Measurements from ENCODE around the gene EXD3.
"Not testable (repeated sequence)": the region's sequence is repeated elsewhere in the genome, so short reads cannot be mapped to it uniquely, and the experiment has no call there.

Gene EXD3

DNA sequence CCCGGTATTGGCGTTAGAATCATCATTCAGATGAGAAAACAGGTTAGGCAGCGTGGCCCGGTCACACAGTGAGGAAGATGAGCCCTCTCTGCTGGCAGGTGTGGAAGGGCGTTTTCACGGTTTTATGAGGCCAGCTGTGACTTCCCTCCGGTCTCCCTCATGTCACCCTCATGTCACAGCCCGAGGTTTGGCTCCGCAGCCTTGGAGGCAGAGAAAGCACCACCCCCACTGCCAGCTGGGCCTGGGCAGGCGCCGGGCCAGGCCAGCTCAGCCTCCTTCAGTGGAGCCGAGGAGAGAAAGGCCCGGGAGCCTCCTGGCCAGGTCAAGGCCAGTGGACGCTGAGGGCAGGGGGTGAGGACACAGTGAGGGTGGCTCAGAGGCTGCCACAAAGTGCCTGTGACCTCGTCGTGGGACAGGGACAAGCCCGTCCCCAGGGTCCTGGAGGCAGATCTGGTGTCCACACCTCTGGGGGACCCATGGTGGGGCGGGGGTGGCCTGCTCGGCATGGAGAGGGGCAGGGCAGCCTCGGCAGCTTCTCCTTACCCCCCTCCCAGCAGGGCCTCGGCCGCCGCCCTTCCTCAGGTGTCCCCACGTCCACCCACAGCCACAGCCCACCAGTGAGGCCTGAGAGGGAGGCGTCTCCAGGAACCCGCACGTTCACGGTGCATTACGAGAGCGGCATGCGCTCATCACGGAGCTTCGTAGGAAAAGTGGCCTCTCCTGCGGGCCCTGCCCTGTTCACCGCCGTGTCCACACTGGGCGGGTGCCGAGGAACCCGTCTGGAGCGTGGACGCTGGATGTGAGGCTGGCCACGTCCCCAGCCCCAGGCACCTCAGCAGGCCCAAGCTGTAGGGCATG is 32.2 kb downstream of the EXD3 start:
- DNase-seq = no peak

DNA sequence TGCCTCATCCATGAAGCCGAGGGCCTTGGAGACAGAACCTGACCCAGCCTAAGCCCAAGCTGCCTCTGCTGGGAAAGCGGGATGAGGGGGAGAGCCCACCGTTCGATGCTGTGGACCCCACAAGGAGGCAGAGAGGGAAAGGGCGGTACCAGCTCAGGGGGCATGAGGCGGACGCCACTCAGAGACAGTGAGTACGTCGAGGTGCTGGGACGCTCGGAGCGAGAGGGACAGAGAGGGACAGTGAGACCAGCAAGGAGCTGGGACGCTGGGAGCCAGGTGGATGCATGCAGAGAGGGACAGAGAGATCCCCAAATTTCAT is 33.6 kb downstream of the EXD3 start:
- no peak for DNase-seq

DNA sequence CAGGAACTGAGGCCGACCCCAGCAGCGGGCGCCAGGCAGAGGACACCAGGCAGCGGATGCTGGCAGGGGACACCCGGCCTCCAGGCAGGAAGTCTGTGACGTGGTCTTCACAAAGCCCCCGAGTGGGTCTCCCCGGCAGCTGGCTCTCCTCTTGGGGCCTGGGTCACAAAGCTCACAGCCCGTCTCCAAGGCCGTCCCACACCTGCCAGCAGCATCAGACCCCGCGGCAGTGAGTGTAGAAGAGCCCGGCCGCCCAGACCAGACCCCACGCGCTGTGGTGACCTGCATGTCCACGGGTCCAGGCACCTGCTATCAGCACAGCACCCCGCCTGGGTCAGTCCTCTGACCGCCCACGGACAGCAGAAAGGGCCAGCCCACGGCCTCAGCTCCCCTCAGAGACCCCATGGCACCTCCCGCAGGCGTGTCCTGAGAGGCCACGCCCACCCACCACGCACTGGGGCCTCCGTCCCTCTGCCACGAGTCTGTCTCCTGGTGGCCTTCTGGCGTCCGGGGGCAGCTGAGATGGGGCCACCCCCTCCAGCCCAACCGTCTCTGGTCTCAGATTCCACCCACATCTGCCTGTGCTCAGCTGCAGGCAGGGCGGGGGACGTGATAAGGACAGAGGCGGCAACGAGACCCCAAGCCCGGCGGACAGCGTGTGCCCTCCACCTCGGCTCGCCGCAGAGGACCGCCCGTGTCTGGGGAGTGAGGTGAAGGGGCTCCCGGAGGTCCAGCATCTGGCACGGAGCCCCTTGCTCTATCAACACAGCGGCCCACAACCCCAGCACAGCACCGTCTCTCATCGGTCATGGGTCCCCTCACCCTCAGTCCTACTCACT is 34.2 kb downstream of the EXD3 start:
- no peak for DNase-seq

DNA sequence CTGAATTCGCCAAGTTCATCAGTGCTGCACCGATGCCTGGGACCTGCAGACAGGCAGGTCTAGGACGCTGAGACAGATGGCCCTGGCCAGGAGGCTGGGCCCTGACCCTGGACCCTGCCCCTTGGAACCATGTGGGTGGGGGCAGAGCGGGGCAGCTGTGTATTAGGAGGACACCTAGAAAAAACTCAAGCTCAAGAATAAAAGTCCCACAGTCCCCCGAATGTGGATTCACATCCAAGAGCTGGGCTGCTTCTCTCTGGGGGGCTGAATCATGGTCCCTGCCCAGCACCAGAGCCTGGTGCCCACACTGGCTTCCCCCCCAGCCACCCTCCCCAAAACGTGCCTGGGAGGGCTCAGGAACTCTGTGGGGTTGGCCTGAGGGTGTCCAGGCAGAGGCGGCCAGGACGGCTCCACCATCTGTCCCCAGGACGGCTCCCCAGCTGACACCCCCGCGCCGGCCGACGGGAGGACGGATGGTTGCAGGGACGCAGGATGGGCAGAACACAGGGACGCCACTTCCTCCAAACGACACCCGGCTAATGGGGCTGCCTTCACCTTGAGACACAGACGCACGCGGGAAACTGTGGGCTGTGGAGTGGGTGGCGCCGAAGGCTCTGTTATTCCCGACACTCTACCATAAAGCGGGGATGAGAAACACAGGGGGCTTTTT is 34.9 kb downstream of the EXD3 start:
- DNase-seq = no peak

DNA sequence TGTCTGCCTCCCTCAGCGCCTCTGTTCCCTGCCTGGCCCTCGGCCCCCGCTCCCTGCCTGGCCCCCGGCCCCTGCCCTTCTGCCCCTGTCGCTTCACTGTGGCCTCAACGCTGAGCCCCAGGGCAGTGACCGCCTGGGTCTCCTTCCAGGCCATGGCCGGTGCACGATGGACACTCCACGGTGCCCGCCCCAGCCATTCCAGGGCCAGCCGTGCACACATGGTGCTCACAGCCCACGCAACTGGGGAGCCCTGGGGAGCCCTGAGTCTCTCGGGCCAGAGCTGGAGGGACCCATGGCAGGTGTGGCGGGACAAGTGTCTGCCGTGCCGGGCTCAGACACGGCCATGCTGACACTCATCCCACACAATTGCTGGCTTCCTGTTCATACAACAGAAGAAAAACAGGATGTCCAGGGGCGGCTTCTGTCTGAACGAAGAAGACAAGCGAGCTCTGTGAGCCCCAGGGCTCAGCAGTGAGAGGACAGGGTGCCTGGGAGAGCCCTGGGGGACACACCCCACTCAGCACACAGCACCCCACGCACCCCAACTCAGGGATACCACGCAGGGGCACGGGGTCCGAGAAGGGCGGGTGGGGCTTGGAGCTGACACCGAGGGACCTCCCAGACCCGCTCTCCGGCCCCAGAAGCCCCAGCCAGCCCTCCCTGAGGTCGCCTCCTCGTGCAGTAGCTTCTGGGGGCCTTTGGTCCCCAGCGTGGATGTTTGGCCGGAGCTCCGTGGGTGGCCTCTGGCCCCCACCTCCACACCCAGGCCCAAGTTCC is 35.7 kb downstream of the EXD3 start:
- no peak for DNase-seq

DNA sequence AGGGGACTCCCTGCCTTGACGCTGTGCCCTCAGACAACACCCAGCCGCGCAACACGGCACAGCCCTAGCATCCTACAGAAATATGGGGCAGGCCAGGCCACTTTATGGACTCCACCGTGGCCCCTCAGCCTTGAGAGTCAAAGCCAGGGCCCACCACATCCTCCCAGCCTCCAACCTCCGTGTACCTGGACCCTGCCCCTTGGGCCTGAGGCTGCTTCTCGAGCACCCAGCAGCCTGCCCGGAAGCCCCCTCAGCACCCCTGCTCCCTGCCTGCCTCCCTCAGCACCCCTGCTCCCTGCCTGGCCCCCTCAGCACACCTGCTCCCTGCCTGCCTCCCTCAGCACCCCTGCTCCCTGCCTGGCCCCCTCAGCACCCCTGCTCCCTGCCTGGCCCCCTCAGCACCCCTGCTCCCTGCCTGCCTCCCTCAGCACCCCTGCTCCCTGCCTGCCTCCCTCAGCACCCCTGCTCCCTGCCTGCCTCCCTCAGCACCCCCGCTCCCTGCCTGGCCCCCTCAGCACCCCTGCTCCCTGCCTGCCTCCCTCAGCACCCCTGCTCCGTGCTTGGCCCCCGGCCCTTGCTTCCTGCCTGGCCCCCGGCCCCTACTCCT is 36.4 kb downstream of the EXD3 start:
- DNase-seq = not testable (repeated sequence)

DNA sequence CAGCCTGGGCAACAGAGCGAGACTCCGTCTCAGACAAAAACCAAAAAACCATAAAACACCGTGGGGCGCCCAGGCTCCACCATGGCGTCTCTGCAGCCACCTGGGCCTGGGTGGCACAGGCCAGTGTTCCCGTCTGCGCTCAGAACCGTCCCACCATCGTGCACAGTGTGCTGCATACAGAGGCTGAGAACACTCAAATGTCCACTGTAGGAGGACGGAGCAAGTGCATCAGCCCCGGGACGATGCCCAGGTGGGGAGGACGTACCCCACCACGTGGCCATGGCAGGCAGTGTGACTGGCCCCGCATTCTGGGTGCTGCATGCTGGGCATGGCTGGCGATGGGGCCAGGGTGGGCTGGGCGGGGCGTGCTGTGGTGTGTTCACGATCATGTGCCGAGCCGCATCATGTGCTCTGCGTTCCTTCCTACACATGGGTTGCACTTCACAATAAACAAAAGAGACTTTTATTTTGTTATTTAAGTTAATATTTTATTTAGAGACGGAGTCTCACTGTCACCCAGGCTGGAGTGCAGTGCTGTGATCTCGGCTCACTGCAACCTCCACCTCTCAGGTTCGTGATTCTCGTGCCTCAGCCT is 37.8 kb downstream of the EXD3 start:
- no peak for DNase-seq

DNA sequence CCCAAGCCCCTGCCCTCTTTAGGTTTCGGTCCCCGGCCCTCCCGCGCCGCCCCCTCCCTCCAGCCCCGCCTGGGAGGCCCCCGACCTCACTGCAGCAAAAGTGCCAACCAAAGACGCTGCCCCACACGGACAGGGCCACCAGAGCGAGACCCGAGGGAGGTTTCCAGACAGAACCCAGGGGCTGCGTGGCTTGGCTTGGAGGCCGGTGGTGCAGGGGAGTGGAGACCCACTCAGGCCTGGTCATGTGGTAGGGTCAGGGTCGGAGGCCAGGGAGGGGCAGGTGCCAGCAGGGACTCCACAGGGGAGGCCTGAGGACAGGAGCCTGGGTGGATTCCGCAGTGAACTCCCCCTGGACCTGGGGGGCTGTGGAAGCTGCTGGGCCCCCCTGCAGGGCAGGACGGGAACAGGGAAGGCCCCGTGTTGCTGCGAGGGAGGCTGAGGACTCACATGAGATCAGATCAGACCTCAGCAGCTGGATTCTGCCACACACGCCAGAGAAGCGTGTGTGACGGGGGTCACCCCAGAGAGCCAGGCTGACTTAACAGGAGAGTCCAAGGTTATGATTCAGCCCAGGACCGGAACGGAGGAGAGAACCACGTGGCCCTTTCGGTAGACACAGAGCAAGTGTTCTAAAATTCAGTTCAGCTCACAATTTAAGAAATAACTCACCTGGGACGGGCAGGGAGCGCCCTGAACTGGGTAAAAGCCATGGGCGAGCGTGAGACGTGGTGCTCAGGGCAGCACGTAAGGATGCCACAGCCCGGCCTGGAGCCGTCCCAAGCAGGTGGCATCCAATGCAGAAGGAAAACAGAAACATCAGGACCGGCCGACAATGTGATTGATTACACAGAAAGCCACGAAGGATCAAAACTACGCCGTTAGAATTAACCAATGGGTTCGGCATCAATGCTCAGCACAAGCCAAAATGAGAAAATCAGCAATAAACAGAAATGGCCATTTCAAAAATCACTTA is 38.9 kb downstream of the EXD3 start:
- DNase-seq = no peak

DNA sequence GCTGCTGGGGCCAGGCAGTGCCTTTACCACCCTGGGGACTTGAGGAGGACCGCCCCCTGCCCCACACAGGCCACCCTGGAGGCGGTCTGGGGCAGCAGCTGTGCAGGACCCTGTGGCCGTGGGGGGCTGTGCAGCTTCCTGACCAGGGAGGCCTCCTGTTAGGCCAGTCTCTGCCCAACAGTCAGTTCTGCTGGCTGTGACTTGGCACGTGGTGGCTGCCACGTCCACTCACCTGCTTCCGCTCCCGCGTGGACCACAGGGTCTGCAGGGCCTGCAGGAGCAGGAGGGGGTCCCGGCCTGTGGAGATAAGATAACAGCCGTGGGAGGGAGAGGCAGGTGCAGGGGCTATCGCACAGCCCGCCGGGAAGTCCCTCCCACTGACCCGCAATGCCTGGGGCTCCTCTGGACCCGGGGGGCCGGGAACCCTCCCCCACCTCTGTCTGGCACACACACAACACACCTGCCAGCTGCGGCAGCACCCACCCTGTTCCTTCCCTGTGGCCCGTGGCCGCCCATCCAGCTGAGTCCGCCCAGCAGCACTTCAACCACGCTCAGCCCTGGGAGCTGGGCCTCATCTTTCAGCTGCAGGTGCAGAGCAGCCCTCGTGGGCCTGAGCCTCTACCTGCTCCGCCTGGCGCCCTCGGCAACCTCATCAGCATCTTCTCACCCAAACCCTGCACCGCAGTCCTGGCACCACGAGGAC is 39.7 kb downstream of the EXD3 start:
- no peak for DNase-seq

DNA sequence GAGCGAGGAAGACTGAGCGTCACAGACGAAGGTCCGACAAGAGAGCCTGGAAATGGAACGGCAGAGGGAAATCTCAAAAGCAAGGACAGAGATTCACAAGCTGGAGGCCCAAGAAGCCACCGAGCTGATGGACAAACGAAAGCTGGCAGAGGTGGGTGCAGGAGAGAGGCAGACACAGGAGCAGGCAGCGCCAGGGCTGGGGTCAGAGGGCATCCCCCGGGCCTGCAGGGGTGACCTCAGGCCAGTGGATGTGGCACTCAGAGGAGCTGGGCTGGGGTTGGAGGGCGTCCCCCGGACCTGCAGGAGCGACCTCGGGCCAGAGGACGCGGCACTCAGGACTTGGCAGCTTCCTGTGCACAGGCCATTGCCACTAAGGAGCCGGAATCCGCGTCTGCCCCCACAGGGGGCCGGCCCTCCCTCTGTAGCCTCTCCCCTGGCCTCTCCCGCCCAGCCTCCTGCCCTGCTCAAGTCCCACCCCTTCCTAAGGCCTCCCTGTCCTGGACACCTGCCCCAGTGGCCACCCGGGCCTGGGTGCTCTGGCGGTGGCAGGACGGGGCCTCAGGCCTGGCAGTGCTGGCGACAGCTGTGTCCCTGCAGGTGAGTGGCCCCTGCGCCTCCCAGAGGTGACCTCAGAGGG is 40.4 kb downstream of the EXD3 start:
- DNase-seq = no peak

DNA sequence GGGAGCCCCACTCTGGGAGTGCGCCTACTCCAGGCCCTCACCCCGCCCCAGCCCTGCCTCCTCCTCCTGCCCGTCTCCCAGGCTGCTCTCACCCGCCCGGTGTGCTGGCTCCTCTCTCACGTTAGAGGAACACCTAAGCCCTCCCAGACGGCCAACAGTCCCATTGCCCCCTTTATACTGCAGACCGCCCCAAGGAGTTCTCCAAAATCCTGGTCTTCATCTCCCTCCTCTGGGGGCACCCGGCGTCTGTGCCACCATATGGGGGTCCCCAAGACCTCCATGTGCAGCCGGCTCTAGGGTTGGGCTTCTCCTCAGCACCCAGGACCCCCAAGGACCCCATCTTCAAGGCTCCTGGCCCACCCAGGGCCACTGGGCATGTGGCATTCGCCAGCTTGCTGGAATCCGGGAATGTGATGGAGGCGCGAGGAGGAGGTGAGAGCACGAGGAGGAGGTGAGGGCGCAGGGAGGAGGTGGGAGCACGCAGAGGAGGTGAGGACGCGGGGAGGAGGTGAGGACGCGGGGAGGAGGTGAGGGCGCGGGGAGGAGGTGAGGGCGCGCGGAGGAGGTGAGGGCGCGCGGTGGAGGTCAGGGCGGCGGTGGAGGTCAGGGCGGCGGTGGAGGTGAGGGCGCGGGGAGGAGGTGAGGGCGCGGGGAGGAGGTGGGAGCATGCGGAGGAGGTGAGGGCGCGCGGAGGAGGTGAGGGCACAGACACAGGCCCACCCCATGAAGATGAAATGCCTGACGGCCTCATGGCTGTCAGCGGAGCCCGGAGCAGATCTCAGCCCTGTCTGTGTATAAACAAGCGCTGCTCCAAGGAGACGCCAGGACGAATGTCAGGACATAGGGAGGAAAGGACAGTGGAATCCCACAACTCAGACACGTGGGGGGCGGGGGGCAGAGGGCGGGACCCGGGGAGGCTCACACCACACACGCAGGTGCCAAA is 41.2 kb downstream of the EXD3 start:
- DNase-seq = no peak

DNA sequence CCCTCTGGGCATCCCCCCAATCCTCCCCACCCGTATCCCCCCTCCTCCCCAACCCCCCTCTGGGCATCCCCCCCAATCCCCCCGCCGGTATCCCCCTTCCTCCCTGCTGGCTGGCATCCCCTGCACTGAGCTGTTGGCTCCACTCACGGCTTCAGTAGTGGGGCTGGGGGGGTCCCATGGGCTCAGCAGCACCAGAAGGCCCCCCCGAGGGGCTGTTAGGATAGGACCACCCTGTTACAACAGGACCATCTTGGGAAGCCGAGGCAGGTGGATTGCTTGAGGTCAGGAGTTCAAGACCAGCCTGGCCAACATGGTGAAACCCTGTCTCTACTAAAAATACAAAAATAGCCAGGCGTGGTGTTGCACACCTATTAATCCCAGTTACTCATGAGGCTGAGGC is 42.4 kb downstream of the EXD3 start:
- DNase-seq = no peak

DNA sequence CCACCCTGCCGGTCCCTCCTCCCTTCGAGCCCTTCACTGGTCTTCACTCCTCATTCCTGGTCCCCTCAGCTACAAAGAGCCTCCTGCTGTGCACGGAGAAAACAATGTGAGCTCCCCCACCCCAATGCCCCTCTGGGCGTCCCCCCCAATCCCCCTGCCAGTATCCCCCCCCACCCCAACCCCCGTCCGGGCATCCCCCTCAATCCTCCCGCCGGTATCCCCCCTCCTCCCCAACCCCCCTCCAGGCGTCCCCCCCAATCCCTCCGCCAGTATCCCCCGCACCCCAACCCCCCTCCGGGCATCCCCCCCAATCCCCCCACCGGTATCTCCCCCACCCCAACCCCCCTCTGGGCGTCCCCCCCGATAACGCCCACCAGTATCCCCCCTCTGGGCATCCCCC is 42.8 kb downstream of the EXD3 start:
- no peak for DNase-seq

DNA sequence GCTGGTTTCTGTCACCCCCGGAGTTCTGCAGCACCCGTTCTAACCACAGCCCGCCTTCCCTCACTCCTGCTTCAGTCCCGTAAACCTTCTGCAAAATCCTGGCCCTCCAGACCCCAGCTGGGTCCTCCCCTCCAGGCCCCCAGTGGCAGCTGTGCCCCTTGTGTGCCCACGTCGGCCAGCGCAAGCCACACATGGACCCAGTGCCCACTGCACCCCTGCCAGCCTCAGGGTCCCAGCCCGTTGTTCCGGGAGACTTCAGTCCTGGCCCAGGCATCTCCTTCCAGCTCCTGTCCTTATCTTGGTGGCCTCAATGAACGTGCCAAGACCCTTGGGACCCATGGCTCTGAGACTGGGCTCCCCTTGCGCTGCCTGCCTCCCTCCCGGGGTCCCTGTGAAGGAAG is 43.2 kb downstream of the EXD3 start:
- DNase-seq = no peak

DNA sequence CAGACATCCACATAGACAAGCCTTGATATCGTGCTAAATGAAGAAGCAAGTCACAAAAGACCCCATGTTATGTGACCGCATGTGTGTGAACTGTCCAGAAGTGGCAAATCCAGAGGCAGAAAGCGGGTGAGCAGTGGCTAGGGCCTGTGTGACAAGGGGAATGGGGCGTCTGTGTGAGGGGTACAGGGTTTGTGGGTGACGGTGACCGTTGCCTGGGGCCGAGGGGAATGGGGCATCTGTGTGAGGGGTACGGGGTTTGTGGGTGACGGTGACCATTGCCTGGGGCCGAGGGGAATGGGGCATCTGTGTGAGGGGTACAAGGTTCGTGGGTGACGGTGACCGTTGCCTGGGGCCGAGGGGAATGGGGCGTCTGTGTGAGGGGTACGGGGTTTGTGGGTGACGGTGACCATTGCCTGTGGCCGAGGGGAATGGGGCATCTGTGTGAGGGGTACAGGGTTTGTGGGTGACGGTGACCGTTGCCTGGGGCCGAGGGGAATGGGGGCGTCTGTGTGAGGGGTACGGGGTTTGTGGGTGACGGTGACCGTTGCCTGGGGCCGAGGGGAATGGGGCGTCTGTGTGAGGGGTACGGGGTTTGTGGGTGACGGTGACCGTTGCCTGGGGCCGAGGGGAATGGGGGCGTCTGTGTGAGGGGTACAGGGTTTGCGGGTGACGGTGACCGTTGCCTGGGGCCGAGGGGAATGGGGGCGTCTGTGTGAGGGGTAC is 44.1 kb downstream of the EXD3 start:
- DNase-seq = not testable (repeated sequence)

DNA sequence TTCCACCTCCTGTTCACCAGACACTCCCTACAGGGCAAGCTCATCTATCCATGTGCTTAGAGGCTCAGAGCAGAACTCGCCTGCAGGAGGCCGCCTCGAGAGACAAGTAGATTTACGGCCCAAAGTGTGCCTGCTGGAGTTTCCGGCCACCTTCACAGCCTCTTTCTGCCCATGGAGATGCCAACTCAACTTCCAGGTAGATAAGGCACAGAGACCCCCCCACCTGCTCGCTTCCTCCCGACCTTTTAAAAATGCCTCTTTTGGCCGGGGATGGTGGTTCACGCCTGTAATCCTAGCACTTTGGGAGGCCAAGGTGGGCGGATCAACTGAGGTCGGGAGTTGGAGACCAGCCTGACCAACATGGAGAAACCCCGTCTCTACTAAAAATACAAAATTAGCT is 46.6 kb downstream of the EXD3 start:
- no peak for DNase-seq

DNA sequence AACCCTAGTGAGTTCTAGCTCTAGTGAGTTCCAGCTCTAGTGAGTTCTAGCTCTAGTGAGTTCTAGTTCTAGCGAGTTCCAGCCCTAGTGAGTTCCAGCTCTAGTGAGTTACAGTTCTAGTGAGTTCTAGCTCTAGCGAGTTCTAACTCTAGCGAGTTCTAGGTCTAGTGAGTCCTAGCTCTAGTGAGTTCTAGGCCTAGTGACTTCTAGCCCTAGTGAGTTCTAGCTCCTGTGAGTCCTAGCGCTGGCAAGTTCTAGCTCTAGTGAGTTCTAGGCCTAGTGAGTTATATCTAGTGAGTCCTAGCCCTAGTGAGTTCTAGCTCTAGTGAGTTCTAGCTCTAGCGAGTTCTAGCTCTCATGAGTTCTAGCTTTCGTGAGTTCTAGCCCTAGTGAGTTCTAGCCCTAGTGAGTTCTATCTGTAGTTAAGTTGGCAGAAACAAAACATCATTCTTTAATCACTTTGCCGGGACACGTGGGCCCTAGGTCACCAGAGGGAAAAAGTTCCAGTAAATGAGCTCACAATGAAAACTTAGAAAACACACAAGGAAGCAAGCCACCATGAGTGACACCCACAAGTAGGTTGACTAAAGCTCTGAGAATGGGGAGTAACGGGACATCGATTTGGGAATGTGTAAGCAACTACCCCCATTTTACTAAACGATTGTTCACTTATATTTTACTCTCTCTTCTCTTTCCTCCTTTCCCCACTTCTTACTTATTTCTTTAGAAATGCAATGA is 47.5 kb downstream of the EXD3 start:
- DNase-seq = no peak

Data from stimulated activated CD4-positive, alpha-beta T cell treated with anti-CD3 and anti-CD28 coated beads, Interleukin-4, amount 100 ng/mL, for 4 hours (primary cell).